GM12801 (cell line): ENCODE data around the gene CHKA.

Experiments used
- CTCF ChIP-seq: IDR thresholded peaks from one replicate; pipeline ENCODE4 v1.5.1; 2011; ENCODE audit warnings: control low read depth; ENCODE audit not compliant: insufficient read length; ENCODE audit errors: extremely low read depth

Gene CHKA

DNA sequence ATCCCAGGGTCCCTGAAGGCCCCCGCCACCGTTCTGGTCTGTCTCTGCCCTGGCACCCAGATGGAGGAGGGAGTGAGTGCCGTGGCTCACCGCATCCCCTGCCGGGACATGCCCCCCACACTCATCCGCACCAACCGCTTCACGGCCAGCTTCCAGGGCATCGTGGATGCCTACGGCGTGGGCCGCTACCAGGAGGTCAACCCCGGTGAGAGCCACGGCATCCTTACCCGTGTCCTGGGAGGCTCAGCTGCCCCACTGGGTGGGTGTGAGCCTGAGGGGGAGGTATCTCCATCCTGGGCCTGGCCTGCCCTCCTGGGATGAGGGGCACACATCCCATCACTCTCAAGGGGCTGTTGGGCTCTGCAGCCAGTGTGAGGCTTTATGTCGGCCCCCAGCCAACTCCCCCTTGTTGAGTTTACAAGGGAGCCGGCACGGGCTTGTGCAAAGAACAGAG, 76.3 kb downstream of the CHKA start:
- TF ChIP-seq CTCF = no peak

DNA sequence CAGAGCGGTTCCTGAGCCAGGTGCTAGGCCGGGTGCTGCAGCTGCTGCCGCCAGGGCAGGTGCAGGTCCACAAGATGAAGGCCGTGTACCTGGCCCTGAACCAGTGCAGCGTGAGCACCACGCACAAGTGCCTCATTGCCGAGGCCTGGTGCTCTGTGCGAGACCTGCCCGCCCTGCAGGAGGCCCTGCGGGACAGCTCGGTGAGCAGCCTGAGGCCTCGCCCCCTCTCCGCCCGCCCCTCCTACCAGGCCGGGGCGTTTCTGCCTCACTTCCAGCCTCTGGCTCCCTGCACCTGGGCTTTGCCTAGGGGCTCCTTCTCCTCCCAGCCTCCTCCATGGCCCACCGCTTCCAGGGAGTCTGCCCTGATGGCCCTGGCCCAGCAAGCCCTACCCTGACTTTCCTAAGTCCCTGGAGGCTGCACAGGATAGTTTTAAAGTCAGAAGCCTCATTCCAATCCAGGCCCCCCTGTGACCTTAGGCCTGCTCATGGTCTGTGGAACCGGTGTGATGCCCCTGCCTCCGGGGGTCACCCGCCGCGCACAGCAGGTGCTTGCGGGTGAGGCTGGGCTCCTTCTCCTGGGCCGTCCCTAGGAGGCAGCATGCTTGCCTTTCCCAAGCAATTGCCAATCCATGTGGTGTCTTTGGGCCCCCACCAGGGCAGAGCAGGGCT, 76.9 kb downstream of the CHKA start:
- TF ChIP-seq CTCF = no peak

- no peak for TF ChIP-seq CTCF
Measured at GRCh38 chr11:68043349-68044144, 77.6 kb downstream of the CHKA start.

GRCh38 chr11:68043029-68043348, 78.2 kb downstream of the CHKA start:
- TF ChIP-seq CTCF = no peak

DNA sequence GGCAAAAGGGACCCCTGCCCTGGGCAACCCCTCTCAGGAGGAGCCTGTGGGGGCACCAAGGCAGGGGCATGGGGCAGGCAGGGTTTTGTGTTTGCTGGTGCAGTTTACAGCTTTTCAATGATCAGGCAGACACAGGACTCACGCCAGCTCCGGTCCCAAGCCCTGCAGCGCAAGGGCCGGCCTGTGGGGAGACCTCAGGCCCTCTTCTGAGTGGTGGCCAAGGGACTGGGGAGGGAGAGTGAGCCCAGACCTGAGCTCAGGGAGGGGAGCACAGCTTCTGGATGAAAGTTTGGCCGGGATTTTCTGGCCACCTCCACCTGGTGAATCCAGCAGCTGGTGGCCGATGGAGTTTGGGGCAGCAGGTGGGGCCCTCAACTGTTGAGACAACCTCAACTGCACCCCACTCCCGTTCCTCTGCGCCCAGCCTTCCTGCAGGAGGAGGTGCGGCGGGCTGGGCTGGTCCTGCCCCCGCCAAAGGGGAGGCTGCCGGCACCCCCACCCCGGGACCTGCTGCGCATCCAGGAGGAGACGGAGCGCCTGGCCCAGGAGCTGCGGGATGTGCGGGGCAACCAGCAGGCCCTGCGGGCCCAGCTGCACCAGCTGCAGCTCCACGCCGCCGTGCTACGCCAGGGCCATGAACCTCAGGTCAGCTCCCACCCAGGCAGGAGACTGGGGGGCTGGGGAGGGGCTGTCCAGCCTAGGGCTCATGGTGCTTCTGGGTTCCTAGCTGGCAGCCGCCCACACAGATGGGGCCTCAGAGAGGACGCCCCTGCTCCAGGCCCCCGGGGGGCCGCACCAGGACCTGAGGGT, 78.8 kb downstream of the CHKA start:
- no peak for TF ChIP-seq CTCF

DNA sequence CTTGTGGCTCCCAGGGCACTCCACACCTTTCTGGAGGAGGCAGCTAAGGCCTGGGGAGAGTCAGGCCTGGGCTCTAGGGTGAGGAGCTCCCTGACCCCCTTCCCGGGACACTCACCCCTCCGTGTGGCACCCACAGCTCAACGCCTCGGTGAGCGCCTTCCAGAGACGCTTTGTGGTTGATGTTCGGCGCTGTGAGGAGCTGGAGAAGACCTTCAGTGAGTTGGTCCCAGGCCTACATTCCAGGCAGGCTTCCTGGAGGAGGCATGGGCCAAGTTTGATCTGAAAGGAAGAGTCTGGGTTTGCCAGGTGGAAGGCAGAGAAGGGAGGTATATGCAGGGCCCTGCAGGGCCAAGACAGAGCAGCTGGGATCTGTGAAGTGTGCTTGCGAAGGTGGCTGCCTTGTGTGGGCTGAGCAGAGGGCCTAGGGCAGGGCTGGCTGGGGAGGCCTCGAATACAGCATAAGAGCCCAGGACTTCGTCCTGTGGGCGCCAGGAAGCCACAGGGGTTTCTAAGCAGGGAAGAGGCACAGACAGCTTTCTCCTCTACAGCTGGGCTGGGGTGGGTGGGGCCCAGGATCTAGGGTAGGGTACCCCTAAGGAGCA, 79.5 kb downstream of the CHKA start:
- TF ChIP-seq CTCF = no peak
